Chondrocyte (in vitro differentiated cells): ENCODE measurements around the gene ATP8B2. TPM values are rescaled to one million over a fixed set of nuclear protein-coding genes. Genes with fewer than 3 reads are reported as not detected.

ENCODE experiments used
- DNase-seq: peaks from one replicate; pipeline ENCODE4 v3.0.0; 2021; ENCODE audit warnings: mixed read lengths, low spot score
- H3K27ac Mint-ChIP-seq: one replicate; pipeline ENCODE4 v1.8.0; 2021; ENCODE audit warnings: mild to moderate bottlenecking, moderate library complexity, mixed read lengths; ENCODE audit not compliant: unreplicated experiment
- H3K27me3 Mint-ChIP-seq: 2 replicates; pipeline ENCODE4 v1.8.0; 2021; ENCODE audit warnings: low read depth, mixed read lengths
- H3K36me3 Mint-ChIP-seq: 2 replicates; pipeline ENCODE4 v1.8.0; 2021; ENCODE audit warnings: low read depth, mixed read lengths
- H3K4me1 Mint-ChIP-seq: 2 replicates; pipeline ENCODE4 v1.8.0; 2021; ENCODE audit warnings: low read depth, mild to moderate bottlenecking, mixed read lengths
- H3K4me3 Mint-ChIP-seq: one replicate; pipeline ENCODE4 v1.8.0; 2021; ENCODE audit warnings: mild to moderate bottlenecking, moderate library complexity, mixed read lengths; ENCODE audit not compliant: unreplicated experiment
- H3K9me3 Mint-ChIP-seq: 2 replicates; pipeline ENCODE4 v1.8.0; 2021; ENCODE audit warnings: low read depth, mixed read lengths
- total RNA-seq: library from RNA; stranded (reverse); gene quantifications from 3 replicates; pipeline ENCODE4 v1.2.1, GENCODE V29; 2021
- TF ChIP-seq, protein P1 (sequence below): fragments of 200-600 bp; sonication (generic); IDR thresholded peaks from 2 replicates; pipeline ENCODE4 v1.5.0; 2021; ENCODE audit warnings: antibody characterized with exemption, mild to moderate bottlenecking, moderate library complexity

Gene ATP8B2
- total RNA-seq, 1 donor from 2014 or later = 86.6 TPM

- TF ChIP-seq, protein P1, sequence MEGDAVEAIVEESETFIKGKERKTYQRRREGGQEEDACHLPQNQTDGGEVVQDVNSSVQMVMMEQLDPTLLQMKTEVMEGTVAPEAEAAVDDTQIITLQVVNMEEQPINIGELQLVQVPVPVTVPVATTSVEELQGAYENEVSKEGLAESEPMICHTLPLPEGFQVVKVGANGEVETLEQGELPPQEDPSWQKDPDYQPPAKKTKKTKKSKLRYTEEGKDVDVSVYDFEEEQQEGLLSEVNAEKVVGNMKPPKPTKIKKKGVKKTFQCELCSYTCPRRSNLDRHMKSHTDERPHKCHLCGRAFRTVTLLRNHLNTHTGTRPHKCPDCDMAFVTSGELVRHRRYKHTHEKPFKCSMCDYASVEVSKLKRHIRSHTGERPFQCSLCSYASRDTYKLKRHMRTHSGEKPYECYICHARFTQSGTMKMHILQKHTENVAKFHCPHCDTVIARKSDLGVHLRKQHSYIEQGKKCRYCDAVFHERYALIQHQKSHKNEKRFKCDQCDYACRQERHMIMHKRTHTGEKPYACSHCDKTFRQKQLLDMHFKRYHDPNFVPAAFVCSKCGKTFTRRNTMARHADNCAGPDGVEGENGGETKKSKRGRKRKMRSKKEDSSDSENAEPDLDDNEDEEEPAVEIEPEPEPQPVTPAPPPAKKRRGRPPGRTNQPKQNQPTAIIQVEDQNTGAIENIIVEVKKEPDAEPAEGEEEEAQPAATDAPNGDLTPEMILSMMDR = peak; percentile 19
- peaks cover 19% of the 10 kb centered on the region for H3K4me1 Mint-ChIP-seq
- H3K36me3 Mint-ChIP-seq = peaks cover 35% of the 10 kb centered on the region
- H3K27me3 Mint-ChIP-seq = no peaks in the 10 kb centered on the region
- no peak overlapping the region for H3K27ac Mint-ChIP-seq
- H3K4me3 Mint-ChIP-seq = no peak overlapping the region
- no peaks in the 10 kb centered on the region for H3K9me3 Mint-ChIP-seq
- no peak for DNase-seq
These were observed 23.2 kb downstream of the ATP8B2 start for GRCh38 chr1:154348429-154349076.

DNA sequence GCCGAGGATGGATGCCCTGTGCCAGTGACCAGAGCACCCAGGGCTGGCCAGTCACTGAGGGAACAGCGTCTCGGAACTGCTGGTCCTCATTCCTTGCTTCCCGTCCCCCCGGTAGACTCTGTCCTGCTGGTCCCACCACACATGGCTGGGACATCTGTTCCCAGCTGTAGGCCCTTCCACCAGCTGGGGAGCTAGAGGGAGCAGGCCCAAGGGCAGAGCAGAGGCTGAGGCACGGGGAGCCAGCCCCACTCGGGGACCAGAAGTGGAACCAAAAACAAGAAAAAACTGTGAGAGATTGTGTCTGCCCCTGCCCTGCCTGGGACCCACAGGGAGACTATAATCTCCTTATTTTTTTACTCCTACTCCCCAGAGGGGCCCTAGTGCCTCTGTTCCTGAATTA lies 23.8 kb downstream of the ATP8B2 start:
- peaks cover 25% of the 10 kb centered on the region for H3K4me1 Mint-ChIP-seq
- no peak for DNase-seq
- TF ChIP-seq, protein P1 = no peak

DNA sequence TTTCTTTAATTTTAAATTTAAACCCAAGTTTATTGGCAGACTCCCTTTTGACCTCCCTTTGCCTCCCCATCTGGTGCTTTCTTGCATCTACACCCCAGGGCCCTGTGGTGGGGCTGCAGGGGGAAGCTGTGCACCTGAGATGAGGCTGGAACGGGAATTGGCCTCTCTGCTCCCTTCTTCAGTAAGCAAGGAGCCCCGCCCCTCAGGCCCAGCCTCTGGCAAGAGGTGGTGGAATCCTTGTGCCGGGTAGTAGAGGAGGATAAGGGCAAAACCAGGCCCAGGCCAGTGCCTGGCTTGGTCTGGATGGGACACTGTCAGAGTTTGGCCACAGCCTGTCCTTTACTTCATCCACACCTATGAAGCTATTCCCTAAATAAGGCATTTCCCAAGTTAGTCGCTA lies 25.1 kb downstream of the ATP8B2 start:
- TF ChIP-seq, protein P1 = no peak
- Mint-ChIP-seq H3K36me3 (peaks cover 20% of the 10 kb centered on the region), H3K27me3 (no peaks in the 10 kb centered on the region), H3K4me1 (peaks cover 25% of the 10 kb centered on the region), H3K4me3 (no peak overlapping the region), H3K9me3 (no peaks in the 10 kb centered on the region), H3K27ac (no peak overlapping the region)
- no peak for DNase-seq

More for the DNA sequence above, 23.8 kb downstream of the ATP8B2 start:
- Mint-ChIP-seq H3K27ac (no peak overlapping the region), H3K4me3 (no peak overlapping the region), H3K9me3 (no peaks in the 10 kb centered on the region), H3K27me3 (no peaks in the 10 kb centered on the region), H3K36me3 (peaks cover 29% of the 10 kb centered on the region)

DNA sequence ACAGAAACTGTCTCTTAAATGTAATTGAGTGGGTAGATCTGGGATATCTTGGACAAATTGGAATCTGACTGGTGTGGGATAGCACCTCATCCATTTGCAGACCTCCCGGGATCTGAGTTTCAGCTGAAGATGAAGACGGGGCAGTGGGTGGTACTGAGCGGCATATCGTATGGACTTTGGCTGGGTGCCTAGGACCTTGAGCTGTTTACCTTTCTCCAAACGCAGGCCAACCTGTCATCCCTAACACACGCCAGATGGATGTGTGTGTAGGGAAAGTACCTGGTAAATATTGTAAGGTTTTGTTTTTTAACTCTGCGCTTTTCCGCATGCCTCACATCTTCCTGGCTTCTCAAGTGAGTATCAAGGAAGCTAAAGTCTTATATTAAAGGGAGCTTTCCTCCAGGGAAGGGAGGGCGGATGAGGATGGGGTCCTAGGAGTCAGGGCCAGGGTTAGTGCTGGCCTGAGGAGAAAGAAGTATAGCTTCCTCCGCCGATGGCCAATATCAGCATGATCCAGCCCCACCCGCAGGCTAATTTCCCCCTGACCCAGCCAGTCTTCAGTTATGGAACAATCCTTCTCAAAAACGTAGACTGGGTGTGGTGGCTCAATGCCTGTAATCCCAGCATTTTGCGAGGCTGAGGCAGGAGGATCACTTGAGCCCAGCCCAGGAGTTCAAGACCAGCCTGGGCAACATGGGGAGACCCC lies 26.2 kb downstream of the ATP8B2 start:
- H3K9me3 Mint-ChIP-seq = no peaks in the 10 kb centered on the region
- no peaks in the 10 kb centered on the region for H3K27me3 Mint-ChIP-seq
- peak overlapping the region; percentile 17 for H3K27ac Mint-ChIP-seq
- H3K4me3 Mint-ChIP-seq = no peak overlapping the region
- TF ChIP-seq, protein P1 = no peak
- DNase-seq = no peak
- H3K36me3 Mint-ChIP-seq = peaks cover 14% of the 10 kb centered on the region
- H3K4me1 Mint-ChIP-seq = peaks cover 25% of the 10 kb centered on the region

DNA sequence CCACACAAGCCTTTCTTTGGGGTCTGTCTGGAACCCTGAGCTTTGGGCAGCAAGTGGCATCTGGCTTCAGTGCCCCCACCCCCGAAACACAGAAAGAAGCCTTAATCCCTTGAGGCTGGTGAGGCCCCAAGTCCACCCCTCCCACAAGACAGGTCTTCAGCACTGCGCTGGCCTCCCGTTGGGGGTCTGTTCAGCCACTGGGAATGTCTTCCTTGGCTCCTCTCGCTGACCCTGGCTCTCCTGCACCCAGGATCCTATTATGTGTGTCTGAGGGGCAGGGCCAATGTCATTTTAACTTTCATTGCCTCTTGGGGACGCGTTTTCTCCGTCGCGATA lies 26.9 kb downstream of the ATP8B2 start:
- Mint-ChIP-seq H3K4me3 (peak overlapping the region; percentile 76), H3K9me3 (no peaks in the 10 kb centered on the region), H3K27me3 (peaks cover 2% of the 10 kb centered on the region), H3K36me3 (peaks cover 13% of the 10 kb centered on the region), H3K27ac (no peak overlapping the region), H3K4me1 (peaks cover 24% of the 10 kb centered on the region)
- DNase-seq = no peak
- TF ChIP-seq, protein P1 = no peak
